ENCODE results near the gene CDCA7.

GRCh38 chr2:173401716-173402326, 47.1 kb downstream of the CDCA7 start:
- TF ChIP-seq FOXM1 (IDR thresholded peaks at IDR 0.05; ENCODE audit: borderline replicate concordance): no peak
- no peak for TF ChIP-seq ELF4 (IDR thresholded peaks at IDR 0.05)
- TF ChIP-seq FOXK2 (IDR thresholded peaks at IDR 0.05): no peak
- TF ChIP-seq TARDBP (IDR thresholded peaks at IDR 0.05): no peak
- TF ChIP-seq CTBP1 (IDR thresholded peaks at IDR 0.05; ENCODE audit: borderline replicate concordance): no peak

All from HEK293T (cell line).